Fibroblast of skin of right biceps (primary cell): ENCODE results near the gene PCDHGA6.
A peak's percentile ranks its signal among the peaks of the same experiment; 100 is the strongest.
"Not testable (repeated sequence)": the region's sequence is repeated elsewhere in the genome, so short reads cannot be mapped to it uniquely, and the experiment has no call there.

Experiments
- DNase-seq: peaks from one replicate; pipeline ENCODE4 v3.0.0-alpha.2; 2013

The PCDHGA6 gene

DNA sequence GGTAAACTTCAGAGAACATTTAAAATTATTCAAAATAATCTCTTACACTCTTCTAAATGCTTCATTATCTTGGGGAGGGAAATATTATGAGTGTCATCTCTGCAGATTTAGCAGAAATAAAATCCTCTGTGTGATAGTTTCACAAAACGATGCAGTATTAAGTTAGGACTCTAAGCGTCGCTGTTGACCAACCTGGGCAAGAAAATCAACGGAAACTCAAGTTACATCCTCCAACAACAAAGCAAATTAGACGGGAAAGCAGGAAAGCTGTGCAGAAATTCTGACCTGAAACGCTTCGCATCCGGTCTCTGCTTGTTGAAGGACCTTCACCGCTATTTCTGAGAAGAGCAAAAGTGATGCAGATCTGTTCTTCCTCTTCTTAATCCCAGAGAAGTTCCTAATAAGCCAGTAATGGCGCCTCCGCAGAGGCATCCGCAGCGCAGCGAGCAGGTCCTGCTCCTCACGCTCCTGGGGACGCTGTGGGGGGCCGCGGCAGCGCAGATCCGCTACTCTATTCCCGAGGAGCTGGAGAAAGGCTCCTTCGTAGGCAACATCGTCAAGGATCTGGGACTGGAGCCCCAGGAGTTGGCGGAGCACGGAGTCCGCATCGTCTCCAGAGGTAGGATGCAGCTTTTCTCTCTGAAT, at the start of gene PCDHGA6:
Gene PCDHGA6, plus strand, starts transcription at position 219 of the 645 bp plus-strand sequence. Its CDS starts 193 bp downstream, at position 412.
- peak; percentile 46 for DNase-seq

DNA sequence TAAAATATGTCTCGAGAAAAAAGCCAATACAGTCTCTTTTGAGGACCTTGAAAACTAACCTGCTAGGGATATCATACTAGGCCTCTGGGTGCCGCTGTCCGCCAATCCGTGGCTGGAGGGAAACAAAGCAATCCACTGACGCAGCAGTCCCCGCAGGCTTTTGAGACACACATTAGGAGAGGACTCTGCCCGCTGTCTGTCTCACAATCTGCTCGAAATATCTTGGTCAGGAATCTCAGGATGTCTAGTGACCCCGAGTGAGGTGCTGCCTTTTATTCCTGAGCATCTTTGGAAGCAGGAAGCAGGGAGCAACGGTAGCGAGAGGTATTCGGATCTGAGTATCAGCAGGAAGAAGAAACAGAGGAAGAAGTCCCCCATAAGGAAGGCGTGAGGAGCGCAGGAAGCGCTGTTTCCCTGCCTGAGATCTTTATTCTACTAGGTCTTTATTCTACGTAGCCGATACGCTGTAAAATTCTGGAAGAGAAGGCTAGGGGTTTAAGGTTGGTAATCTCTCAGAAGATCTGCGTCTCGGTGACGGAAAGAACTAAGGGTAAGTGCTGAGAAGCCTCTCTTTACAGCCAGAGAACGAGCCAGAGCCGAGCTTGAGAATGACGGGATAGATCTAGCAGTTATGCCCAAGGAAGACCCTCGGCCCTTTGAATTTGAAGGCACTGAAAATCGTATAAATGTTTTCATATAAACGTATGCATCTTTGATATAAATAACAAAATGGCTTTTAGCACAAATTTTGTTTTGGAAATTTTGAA, 47.4 kb upstream of the PCDHGA6 start:
- peak; percentile 74 for DNase-seq

DNA sequence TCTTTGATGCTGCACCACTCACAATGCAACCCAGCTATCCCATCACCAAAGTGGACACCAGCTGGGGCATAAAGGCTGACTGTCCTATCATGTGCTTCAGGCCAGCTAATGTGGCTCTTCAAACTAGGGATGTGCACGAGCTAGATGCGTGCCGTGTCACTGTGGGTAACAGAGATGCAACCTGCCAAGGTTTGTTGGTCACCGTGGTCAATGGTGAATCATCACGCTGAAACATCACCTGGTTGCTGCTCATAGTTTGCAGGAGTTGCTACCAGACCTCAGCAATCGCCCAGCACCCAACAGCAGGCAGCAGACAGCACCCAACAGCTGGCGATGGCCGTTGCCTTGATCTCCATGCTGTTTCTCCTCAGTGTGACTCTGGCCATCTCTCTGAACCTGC, 45.5 kb upstream of the PCDHGA6 start:
- DNase-seq, result no peak

DNA sequence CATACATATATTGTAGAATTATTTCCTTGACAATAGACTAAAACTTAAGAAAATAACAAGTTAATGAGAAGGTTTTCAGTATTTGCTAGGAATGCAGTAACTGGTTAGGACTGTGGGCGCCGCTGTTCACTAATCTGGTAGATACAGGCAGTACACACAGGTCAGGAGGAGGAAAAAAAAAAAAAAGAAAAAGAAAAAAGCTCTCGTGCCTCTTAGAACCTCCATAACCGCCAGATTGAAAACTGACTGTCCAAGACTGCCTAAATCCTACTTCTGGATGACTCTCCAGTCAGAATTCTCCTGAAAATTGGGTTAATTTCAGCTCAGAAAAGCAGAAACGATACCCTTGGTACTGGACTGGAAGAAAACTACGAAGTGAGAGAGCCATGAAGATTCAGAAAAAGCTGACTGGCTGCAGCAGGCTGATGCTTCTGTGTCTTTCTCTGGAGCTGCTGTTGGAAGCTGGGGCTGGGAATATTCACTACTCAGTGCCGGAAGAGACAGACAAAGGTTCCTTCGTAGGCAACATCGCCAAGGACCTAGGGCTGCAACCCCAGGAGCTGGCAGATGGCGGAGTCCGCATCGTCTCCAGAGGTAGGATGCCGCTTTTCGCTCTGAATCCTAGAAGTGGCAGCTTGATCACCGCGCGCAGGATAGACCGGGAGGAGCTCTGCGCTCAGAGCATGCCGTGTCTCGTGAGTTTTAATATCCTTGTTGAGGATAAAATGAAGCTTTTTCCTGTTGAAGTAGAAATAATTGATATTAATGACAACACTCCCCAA, 43.2 kb upstream of the PCDHGA6 start, which contains the start of gene PCDHGA1:
Gene PCDHGA1, plus strand, starts transcription at position 216 of the 782 bp plus-strand sequence.
- DNase-seq, result peak; percentile 35

DNA sequence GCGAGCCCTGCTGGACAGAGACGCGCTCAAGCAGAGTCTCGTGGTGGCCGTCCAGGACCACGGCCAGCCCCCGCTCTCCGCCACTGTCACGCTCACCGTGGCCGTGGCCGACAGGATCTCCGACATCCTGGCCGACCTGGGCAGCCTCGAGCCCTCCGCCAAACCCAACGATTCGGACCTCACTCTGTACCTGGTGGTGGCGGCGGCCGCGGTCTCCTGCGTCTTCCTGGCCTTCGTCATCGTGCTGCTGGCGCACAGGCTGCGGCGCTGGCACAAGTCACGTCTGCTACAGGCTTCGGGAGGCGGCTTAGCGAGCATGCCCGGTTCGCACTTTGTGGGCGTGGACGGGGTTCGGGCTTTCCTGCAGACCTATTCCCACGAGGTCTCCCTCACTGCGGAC, 41.1 kb upstream of the PCDHGA6 start:
- DNase-seq, result not testable (repeated sequence)

DNA sequence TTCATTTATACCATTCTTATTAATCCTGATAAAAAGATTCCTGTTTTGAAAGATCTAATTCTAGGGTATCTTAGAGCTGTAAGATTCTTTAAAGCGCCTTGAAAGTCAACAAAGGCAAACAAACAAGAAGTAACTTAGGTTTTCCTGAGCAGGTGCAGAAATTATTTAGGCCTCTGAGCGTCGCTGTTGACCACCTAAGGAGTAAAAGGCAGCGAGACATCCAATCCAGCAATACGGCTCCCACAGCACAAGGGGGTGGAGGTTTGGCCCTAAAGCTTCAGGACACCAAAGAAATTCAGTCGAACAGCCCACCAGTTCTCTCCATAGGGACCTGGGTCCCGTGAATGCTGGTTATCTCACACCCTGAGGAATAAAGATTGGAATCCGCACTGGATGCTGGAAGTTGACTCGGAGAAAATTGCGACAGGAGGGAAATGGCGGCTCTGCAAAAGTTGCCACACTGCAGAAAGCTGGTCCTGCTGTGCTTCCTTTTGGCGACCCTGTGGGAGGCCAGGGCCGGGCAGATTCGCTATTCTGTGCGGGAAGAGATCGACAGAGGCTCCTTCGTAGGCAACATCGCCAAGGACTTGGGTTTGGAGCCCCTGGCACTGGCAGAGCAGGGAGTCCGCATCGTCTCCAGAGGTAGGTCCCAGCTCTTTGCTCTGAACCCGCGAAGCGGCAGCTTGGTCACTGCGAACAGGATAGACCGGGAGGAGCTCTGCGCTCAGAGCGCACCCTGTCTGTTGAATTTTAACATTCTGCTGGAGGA, 35.0 kb upstream of the PCDHGA6 start, which contains the start of gene PCDHGA2:
Gene PCDHGA2, plus strand, starts transcription at position 223 of the 769 bp plus-strand sequence.
- DNase-seq, result peak; percentile 56

DNA sequence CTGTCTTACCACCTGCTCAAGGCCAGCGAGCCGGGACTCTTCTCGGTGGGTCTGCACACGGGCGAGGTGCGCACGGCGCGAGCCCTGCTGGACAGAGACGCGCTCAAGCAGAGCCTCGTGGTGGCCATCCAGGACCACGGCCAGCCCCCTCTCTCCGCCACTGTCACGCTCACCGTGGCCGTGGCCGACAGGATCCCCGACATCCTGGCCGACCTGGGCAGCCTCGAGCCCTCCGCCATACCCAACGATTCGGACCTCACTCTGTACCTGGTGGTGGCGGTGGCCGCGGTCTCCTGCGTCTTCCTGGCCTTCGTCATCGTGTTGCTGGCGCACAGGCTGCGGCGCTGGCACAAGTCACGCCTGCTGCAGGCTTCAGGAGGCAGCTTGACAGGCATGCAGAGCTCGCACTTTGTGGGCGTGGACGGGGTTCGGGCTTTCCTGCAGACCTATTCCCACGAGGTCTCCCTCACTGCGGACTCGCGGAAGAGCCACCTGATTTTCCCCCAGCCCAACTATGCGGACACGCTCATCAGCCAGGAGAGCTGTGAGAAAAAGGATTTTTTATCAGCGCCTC, 32.8 kb upstream of the PCDHGA6 start:
- DNase-seq, result not testable (repeated sequence)

DNA sequence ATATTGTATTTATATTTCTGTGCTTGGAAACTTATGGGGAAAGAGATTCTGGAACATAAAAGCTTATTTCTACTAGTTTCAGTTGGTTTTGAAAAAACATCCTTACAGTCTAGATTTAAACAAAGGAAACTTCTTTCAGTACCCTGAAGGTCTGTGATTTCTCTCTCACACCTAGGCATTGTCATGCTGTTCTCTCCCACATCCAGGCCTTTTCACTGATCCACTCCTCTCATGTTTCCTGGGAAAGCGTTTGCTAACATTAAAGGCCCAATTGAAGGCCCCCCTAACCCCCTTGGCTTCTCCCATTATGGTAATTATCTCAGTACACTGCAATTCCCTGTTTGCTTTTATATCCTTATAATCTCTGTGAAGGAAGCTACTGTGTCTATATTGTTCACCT, 30.9 kb upstream of the PCDHGA6 start:
- DNase-seq, result no peak

DNA sequence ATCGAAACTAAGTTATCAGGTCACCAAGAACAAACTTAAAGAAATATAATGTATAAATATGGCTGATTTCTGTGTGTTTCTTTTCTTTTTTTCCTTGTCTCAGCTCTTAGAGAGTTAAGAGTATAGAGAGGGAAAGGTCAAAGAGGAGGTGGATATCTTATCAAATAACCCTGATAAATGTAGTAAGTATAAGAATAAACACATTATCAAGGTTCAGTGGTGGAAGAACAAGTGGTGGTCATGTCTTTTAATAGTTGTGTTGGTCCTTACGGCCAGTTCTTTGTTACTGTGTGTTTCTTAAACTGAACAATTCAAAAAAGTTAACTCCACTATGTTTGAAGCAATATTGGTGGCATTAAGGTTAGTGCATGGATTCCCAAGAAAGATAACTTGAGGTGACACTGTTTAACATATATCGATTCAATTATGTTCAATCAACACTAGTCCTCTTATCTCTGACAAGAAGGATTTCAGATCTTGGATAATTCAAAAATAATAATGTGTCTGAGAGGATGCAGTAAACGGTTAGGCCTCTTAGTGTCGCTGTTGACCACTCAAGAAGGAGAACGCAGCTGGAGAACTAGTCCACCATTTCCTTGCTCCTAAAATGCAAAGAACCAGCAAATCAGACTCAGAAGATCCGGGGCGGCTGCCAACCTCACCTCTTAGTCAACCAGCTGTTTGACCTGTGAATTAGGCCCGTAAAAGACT, 30.3 kb upstream of the PCDHGA6 start, which contains the start of gene PCDHGA3:
Gene PCDHGA3, plus strand, starts transcription at position 588 of the 711 bp plus-strand sequence. CDS start 205 bp downstream, outside the sequence.
- DNase-seq, result peak; percentile 60

DNA sequence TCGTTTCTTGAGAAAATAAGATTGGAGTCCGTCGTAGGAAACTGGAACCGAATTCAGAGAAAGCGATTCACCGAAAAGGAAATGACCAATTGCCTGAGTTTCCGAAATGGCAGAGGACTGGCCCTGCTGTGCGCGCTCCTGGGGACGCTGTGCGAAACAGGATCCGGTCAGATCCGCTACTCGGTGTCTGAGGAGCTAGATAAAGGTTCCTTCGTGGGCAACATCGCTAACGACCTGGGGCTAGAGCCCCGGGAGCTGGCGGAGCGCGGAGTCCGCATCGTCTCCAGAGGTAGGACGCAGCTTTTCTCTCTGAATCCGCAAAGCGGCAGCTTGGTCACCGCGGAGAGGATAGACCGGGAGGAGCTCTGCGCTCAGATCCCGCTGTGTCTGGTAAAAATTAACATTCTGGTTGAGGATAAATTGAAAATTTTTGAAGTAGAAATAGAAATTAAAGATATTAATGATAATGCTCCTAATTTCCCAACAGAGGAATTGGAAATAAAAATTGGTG, 29.7 kb upstream of the PCDHGA6 start:
- DNase-seq, result no peak

DNA sequence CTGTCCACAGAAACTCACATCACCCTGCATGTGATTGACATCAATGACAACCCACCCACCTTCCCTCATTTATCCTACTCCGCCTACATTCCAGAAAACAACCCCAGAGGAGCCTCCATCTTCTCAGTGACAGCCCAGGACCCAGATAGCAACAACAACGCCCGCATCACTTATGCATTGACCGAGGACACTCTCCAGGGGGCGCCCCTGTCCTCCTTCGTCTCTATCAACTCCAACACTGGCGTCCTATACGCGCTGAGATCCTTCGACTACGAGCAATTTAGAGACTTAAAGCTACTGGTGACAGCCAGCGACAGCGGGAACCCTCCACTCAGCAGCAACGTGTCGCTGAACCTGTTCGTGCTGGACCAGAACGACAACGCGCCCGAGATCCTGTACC, 28.4 kb upstream of the PCDHGA6 start:
- no peak for DNase-seq

DNA sequence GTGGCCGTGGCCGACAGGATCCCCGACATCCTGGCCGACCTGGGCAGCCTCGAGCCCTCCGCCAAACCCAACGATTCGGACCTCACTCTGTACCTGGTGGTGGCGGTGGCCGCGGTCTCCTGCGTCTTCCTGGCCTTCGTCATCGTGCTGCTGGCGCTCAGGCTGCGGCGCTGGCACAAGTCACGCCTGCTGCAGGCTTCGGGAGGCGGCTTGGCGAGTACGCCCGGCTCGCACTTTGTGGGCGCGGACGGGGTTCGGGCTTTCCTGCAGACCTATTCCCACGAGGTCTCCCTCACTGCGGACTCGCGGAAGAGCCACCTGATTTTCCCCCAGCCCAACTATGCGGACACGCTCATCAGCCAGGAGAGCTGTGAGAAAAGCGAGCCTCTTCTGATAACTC, 27.7 kb upstream of the PCDHGA6 start:
- DNase-seq, result not testable (repeated sequence)

DNA sequence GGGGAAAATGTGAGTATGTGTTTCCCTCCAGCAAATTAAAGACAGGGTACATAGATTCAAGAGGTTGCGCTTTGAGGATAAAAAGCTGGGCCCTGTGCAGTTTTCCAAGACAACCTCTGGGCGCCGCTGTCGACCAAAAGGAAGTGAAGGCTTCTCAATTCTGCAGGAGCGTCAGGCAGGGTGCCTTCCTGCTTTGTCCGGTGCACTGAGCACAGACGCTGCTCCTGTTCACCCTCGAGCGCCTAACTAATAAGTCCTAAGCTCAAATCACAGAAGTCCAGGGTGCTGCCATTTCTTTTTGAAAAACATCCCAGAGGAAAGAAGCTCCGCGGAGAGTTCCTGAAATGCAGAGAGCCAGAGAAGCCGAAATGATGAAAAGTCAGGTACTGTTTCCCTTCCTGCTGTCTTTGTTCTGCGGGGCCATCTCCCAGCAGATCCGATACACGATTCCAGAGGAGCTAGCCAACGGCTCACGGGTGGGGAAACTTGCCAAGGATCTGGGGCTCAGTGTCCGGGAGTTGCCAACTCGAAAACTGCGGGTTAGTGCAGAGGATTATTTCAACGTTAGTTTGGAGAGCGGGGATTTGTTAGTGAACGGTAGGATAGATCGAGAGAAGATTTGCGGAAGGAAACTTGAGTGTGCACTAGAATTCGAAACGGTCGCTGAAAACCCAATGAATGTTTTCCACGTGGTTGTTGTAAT, 23.6 kb upstream of the PCDHGA6 start, which contains the start of gene PCDHGB1:
Gene PCDHGB1, plus strand, starts transcription at position 183 of the 703 bp plus-strand sequence. Its CDS starts 162 bp downstream, at position 345.
- DNase-seq, result peak; percentile 53

DNA sequence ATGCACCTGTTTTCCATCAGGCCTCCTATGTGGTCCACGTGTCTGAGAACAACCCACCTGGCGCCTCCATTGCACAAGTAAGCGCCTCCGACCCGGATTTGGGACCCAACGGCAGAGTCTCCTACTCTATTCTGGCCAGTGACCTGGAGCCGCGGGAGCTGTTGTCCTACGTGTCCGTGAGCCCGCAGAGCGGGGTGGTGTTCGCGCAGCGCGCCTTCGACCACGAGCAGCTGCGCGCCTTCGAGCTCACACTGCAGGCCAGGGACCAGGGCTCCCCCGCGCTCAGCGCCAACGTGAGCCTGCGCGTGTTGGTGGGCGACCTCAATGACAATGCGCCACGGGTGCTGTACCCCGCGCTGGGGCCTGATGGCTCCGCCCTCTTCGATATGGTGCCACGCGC, 22.1 kb upstream of the PCDHGA6 start:
- no peak for DNase-seq

DNA sequence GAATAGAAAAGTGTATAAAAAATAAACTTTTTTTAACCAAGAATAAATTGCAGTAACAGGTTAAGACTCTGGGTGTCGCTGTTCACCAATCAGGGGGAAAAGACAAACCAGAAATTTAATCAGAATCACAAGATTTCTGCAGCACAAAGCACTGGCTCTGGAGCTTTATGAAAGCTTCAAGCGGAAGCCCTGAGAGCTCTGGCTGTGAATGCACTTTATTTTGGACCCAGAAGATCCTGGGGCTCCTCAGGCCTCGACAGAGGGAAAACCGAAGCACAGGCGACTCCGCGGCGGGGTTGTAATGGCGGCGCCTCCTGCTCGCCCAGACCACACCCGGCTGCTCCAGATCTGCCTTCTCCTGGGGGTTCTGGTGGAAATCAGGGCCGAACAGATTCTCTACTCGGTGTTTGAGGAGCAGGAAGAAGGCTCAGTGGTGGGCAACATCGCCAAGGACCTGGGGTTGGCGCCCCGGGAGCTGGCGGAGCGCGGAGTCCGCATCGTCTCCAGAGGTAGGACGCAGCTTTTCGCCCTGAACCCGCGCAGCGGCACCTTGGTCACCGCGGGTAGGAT, 18.7 kb upstream of the PCDHGA6 start, which contains the start of gene PCDHGA4:
Gene PCDHGA4, plus strand, starts transcription at position 122 of the 570 bp plus-strand sequence. Its CDS starts 87 bp downstream, at position 209.
- DNase-seq, result no peak

DNA sequence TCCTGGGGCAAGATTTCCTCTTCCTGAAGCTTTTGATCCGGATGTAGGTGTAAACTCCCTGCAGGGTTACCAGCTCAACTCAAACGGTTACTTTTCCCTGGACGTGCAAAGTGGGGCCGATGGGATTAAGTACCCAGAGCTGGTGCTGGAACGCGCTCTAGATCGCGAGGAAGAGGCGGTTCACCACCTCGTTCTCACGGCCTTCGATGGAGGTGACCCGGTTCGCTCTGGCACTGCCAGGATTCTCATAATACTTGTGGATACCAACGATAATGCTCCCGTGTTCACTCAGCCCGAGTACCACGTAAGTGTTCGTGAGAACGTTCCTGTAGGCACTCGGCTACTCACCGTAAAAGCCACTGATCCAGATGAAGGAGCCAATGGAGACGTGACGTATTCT, 18.1 kb upstream of the PCDHGA6 start:
- DNase-seq, result no peak

DNA sequence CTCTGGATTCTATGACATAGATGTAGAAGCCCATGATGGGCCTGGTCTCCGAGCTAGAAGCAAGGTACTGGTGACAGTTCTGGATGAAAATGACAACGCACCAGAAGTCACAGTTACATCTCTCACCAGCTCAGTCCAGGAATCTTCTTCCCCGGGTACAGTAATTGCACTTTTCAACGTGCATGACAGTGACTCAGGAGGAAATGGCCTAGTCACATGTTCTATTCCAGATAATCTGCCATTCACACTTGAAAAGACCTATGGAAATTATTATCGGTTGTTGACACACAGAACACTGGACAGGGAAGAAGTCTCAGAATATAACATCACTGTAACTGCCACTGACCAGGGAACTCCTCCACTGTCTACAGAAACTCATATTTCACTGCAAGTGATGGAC, 17.6 kb upstream of the PCDHGA6 start:
- no peak for DNase-seq

DNA sequence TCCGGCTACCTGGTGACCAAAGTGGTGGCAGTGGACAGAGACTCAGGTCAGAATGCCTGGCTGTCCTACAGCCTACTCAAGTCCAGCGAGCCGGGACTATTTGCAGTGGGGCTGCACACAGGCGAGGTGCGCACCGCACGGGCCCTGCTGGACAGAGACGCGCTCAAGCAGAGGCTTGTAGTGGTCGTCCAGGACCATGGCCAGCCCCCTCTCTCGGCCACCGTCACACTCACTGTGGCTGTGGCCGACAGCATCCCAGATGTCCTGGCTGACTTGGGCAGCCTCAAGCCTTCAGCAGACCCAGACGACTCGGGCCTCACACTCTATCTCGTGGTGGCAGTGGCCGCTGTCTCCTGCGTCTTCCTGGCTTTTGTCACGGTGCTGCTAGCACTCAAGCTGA, 16.7 kb upstream of the PCDHGA6 start:
- DNase-seq, result no peak

DNA sequence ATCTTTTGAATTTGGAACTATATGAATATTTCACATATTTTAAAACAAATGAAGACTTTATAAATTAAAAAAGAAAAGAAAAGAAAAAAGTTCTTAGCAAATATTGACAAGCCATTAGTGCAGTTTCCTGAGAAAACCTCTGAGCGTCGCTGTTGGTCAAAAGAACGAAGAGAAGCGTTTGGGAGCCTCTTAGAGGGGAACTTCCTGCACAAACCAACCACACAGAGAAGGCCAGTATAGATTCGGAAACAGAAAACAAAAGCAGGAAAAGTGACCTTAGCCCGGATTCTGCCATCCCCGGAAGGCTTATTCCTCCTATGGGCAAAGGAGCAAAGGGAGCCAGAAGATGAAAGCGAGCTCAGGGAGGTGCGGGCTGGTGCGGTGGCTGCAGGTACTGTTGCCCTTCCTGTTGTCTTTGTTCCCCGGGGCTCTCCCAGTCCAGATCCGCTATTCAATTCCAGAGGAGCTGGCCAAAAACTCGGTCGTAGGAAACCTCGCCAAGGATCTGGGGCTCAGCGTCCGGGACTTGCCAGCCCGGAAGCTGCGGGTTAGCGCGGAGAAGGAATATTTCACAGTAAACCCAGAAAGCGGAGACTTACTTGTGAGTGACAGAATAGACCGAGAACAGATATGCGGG, 13.8 kb upstream of the PCDHGA6 start, which contains the start of gene PCDHGB2:
Gene PCDHGB2, plus strand, starts transcription at position 205 of the 637 bp plus-strand sequence. Its CDS starts 142 bp downstream, at position 347.
- DNase-seq, result peak; percentile 43
